ENCODE data around the gene CDYL2.

The CDYL2 gene

GRCh38 chr16:80583466-80583865 lies 220.9 kb downstream of the CDYL2 start:
- H3K27me3 ChIP-seq (ENCODE audit: control insufficient read depth, insufficient read depth, low read length): no peaks in the 10 kb centered on the region
- no peaks in the 10 kb centered on the region for H3K4me1 ChIP-seq (ENCODE audit: control insufficient read depth, low read depth, low read length)
- no peaks in the 10 kb centered on the region for H3K9me3 ChIP-seq (ENCODE audit: control insufficient read depth, low read depth, low read length)
- no peak overlapping the region for H3K9ac ChIP-seq (ENCODE audit: low read length)
- H3K36me3 ChIP-seq (ENCODE audit: control insufficient read depth, low read depth, low read length): no peaks in the 10 kb centered on the region
- H3K4me3 ChIP-seq (ENCODE audit: low read length): no peak overlapping the region
- no peak overlapping the region for H3K27ac ChIP-seq (ENCODE audit: low read length)

DNA sequence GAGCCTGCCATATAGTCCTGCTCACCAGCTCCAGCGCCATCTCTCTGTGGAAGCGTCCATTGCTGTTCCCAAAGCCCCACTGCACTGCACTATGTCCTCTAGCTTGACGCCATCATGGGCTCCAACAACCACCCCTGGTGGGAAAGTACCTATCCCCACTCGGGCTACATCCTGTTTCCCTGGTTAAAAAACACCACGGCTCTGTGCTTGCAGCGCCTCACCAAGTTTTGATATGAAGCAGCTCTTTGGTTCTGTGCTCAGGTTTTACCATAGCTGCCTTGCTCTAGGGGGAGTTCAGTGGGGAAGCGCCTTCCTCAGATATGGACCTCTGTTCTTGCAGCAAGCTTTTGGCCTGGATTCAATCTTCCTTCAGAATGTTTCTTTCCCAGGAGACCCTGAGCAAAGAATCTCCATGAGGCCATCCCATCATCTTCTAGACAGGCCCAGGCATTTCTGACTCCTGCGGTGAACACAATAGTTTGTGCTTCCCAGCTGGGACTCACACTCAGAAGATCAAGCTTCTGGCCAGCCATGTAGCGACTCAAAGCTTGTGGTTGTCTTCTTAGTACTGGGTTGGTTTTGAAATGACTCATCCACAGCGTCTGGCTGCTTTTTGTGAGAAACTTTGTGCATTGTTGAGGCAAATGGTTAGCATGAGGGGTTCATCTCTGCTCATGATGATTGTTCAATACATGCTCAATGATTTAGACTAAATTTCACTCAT lies 224.1 kb downstream of the CDYL2 start:
- H3K9ac ChIP-seq (ENCODE audit: low read length): no peak overlapping the region
- H3K4me1 ChIP-seq (ENCODE audit: control insufficient read depth, low read depth, low read length): no peaks in the 10 kb centered on the region
- H3K36me3 ChIP-seq (ENCODE audit: control insufficient read depth, low read depth, low read length): no peaks in the 10 kb centered on the region
- H3K27ac ChIP-seq (ENCODE audit: low read length): no peak overlapping the region
- H3K9me3 ChIP-seq (ENCODE audit: control insufficient read depth, low read depth, low read length): no peaks in the 10 kb centered on the region
- H3K4me3 ChIP-seq (ENCODE audit: low read length): no peak overlapping the region
- no peaks in the 10 kb centered on the region for H3K27me3 ChIP-seq (ENCODE audit: control insufficient read depth, insufficient read depth, low read length)

DNA sequence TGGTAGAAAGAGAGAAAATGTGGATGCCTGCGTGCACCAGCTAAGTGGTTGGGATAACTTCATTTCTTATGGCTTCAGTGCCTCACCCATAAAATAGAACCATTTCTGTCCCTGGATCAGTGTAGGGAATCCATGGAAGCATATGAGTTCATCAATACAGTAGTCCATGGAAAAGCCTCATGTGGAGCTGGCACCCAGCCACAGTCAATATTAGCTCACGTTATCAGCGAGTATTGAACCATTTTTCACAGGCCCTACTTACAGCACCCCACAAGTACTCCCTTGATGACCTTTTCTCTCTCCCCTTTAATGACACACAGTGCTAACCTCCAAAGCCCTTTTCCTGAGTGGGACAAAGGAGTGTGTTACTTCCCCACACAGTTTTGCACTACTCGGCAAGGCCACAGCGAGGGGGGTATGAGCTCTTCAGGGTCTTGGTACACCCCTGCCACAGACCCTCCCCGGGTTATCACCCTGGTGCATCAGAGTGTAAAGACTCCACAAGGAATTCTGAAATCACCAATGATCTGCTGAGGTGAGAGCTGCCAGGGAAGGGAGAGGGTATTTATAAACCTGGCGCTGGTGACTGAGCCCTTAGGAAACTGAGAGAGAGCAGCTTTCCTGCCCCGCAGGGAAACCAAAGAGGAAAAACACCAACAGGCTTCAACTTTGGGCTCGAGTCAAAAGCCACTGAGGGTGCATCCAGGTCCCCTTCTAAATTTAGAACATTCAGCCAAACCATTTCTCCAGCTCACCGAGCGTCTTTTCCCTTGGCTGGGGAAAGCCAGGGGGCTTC lies 226.7 kb downstream of the CDYL2 start:
- H3K4me1 ChIP-seq (ENCODE audit: control insufficient read depth, low read depth, low read length): no peaks in the 10 kb centered on the region
- H3K27me3 ChIP-seq (ENCODE audit: control insufficient read depth, insufficient read depth, low read length): no peaks in the 10 kb centered on the region
- no peak overlapping the region for H3K27ac ChIP-seq (ENCODE audit: low read length)
- H3K9ac ChIP-seq (ENCODE audit: low read length): no peak overlapping the region
- no peak overlapping the region for H3K4me3 ChIP-seq (ENCODE audit: low read length)
- H3K36me3 ChIP-seq (ENCODE audit: control insufficient read depth, low read depth, low read length): no peaks in the 10 kb centered on the region
- H3K9me3 ChIP-seq (ENCODE audit: control insufficient read depth, low read depth, low read length): no peaks in the 10 kb centered on the region

GRCh38 chr16:80576343-80576912 lies 228.0 kb downstream of the CDYL2 start:
- Histone ChIP-seq H3K4me1 (ENCODE audit: control insufficient read depth, low read depth, low read length) (no peaks in the 10 kb centered on the region), H3K27ac (ENCODE audit: low read length) (no peak overlapping the region), H3K9me3 (ENCODE audit: control insufficient read depth, low read depth, low read length) (no peaks in the 10 kb centered on the region), H3K27me3 (ENCODE audit: control insufficient read depth, insufficient read depth, low read length) (no peaks in the 10 kb centered on the region), H3K9ac (ENCODE audit: low read length) (no peak overlapping the region), H3K36me3 (ENCODE audit: control insufficient read depth, low read depth, low read length) (no peaks in the 10 kb centered on the region), H3K4me3 (ENCODE audit: low read length) (no peak overlapping the region)

DNA sequence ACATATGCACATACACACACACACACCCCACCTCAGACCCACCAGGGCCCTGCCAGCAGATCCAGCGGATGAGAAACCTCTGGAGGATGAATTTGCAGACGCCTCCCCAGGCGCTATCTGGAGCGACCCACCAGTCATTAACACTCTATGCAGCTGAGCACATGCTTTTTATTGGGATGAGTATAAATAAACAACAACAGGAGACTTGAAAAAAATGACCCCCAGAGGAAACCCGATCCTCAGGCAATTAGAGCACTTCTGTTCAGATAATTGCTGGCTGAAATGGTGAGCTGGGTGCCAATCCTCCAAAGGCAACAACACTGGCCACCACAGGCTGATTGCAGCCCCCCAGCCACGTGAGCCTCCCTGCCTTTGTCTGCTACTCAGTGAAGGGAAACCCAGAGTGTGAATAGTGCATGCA lies 230.7 kb downstream of the CDYL2 start:
- Histone ChIP-seq H3K27me3 (ENCODE audit: control insufficient read depth, insufficient read depth, low read length) (no peaks in the 10 kb centered on the region), H3K27ac (ENCODE audit: low read length) (no peak overlapping the region), H3K9me3 (ENCODE audit: control insufficient read depth, low read depth, low read length) (no peaks in the 10 kb centered on the region), H3K4me3 (ENCODE audit: low read length) (no peak overlapping the region), H3K4me1 (ENCODE audit: control insufficient read depth, low read depth, low read length) (no peaks in the 10 kb centered on the region), H3K36me3 (ENCODE audit: control insufficient read depth, low read depth, low read length) (no peaks in the 10 kb centered on the region), H3K9ac (ENCODE audit: low read length) (no peak overlapping the region)

DNA sequence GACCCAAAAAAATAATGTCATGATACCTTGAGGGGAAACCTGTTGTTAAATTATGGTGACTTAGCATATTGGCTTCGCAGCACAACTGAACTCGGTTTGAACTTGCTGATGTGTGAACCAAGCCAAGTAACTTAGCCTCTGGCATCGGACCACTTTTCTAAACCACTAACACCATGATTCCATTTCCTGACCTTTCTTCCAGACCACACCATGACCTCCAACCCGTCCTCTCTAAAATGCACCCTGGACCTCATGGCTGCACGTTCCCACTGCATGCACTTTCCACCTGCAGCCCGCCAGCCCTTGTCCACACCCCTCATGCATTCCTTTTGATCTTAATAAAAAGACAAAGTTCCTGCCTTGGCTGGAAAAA lies 234.3 kb downstream of the CDYL2 start:
- Histone ChIP-seq H3K4me1 (ENCODE audit: control insufficient read depth, low read depth, low read length) (no peaks in the 10 kb centered on the region), H3K27me3 (ENCODE audit: control insufficient read depth, insufficient read depth, low read length) (no peaks in the 10 kb centered on the region), H3K9me3 (ENCODE audit: control insufficient read depth, low read depth, low read length) (no peaks in the 10 kb centered on the region), H3K4me3 (ENCODE audit: low read length) (no peak overlapping the region), H3K27ac (ENCODE audit: low read length) (no peak overlapping the region), H3K9ac (ENCODE audit: low read length) (no peak overlapping the region), H3K36me3 (ENCODE audit: control insufficient read depth, low read depth, low read length) (no peaks in the 10 kb centered on the region)

GRCh38 chr16:80569440-80570105 lies 234.8 kb downstream of the CDYL2 start:
- no peak overlapping the region for H3K4me3 ChIP-seq (ENCODE audit: low read length)
- H3K4me1 ChIP-seq (ENCODE audit: control insufficient read depth, low read depth, low read length): no peaks in the 10 kb centered on the region
- no peak overlapping the region for H3K9ac ChIP-seq (ENCODE audit: low read length)
- H3K9me3 ChIP-seq (ENCODE audit: control insufficient read depth, low read depth, low read length): no peaks in the 10 kb centered on the region
- H3K36me3 ChIP-seq (ENCODE audit: control insufficient read depth, low read depth, low read length): no peaks in the 10 kb centered on the region
- no peak overlapping the region for H3K27ac ChIP-seq (ENCODE audit: low read length)
- H3K27me3 ChIP-seq (ENCODE audit: control insufficient read depth, insufficient read depth, low read length): no peaks in the 10 kb centered on the region

- Histone ChIP-seq H3K4me1 (ENCODE audit: control insufficient read depth, low read depth, low read length) (no peaks in the 10 kb centered on the region), H3K27ac (ENCODE audit: low read length) (no peak overlapping the region), H3K9me3 (ENCODE audit: control insufficient read depth, low read depth, low read length) (no peaks in the 10 kb centered on the region), H3K4me3 (ENCODE audit: low read length) (no peak overlapping the region), H3K9ac (ENCODE audit: low read length) (no peak overlapping the region), H3K36me3 (ENCODE audit: control insufficient read depth, low read depth, low read length) (no peaks in the 10 kb centered on the region), H3K27me3 (ENCODE audit: control insufficient read depth, insufficient read depth, low read length) (no peaks in the 10 kb centered on the region)
Measured at GRCh38 chr16:80564394-80564793, 240.0 kb downstream of the CDYL2 start.

- no peaks in the 10 kb centered on the region for H3K36me3 ChIP-seq (ENCODE audit: control insufficient read depth, low read depth, low read length)
- no peaks in the 10 kb centered on the region for H3K9me3 ChIP-seq (ENCODE audit: control insufficient read depth, low read depth, low read length)
- H3K27ac ChIP-seq (ENCODE audit: low read length): no peak overlapping the region
- H3K9ac ChIP-seq (ENCODE audit: low read length): no peak overlapping the region
- no peaks in the 10 kb centered on the region for H3K27me3 ChIP-seq (ENCODE audit: control insufficient read depth, insufficient read depth, low read length)
- no peak overlapping the region for H3K4me3 ChIP-seq (ENCODE audit: low read length)
- H3K4me1 ChIP-seq (ENCODE audit: control insufficient read depth, low read depth, low read length): no peaks in the 10 kb centered on the region
Measured at GRCh38 chr16:80563066-80563465, 241.3 kb downstream of the CDYL2 start.

DNA sequence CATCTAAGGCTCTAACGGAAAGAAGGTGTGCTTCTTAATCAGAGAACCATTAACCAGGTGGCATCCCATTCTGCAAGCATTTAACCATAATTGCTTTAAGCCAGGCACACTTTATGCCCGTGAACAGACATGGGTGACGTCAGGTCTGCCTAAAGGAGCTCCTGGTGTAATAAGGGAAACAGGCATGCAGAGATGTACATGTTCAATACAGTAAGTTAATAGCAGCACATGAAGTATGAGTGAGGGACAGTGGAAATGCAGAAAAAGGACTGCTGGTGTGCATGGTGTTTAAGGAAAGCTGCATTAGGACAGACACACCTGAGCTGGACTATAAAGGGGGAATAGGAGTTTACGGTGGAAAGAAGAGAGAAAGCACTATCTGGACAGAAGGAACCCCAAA lies 245.0 kb downstream of the CDYL2 start:
- Histone ChIP-seq H3K27ac (ENCODE audit: low read length) (no peak overlapping the region), H3K36me3 (ENCODE audit: control insufficient read depth, low read depth, low read length) (no peaks in the 10 kb centered on the region), H3K4me3 (ENCODE audit: low read length) (no peak overlapping the region), H3K9me3 (ENCODE audit: control insufficient read depth, low read depth, low read length) (no peaks in the 10 kb centered on the region), H3K4me1 (ENCODE audit: control insufficient read depth, low read depth, low read length) (no peaks in the 10 kb centered on the region), H3K27me3 (ENCODE audit: control insufficient read depth, insufficient read depth, low read length) (no peaks in the 10 kb centered on the region), H3K9ac (ENCODE audit: low read length) (no peak overlapping the region)

DNA sequence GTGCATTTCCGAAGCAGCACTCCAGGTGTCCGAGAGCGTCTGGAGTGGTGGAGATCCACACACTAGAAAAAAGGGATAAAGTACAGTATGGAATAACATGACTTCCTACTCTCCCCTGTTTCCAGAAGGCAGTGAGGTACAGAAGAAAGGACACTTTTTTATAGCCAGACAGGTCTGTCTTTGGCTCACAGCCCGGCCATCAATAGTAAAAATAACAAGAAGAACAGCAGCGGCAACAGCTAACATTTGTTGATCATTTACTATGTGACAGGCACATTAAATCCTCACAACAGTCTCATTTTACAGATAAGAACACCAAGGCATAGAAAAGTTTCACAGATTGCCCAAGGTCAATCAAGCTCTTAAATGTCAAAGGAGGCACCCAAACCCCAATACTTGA lies 247.4 kb downstream of the CDYL2 start:
- no peaks in the 10 kb centered on the region for H3K9me3 ChIP-seq (ENCODE audit: control insufficient read depth, low read depth, low read length)
- H3K27me3 ChIP-seq (ENCODE audit: control insufficient read depth, insufficient read depth, low read length): no peaks in the 10 kb centered on the region
- no peaks in the 10 kb centered on the region for H3K4me1 ChIP-seq (ENCODE audit: control insufficient read depth, low read depth, low read length)
- H3K36me3 ChIP-seq (ENCODE audit: control insufficient read depth, low read depth, low read length): no peaks in the 10 kb centered on the region
- H3K4me3 ChIP-seq (ENCODE audit: low read length): no peak overlapping the region
- no peak overlapping the region for H3K27ac ChIP-seq (ENCODE audit: low read length)
- no peak overlapping the region for H3K9ac ChIP-seq (ENCODE audit: low read length)
